NB4 (cell line): ENCODE measurements around the gene AMBRA1.

ENCODE experiments used
- DNase-seq: peaks from one replicate; pipeline ENCODE4 v3.0.0; 2010; ENCODE audit warnings: low read depth
- H3K4me3 ChIP-seq: one replicate; pipeline ENCODE4 v1.5.1; 2011; ENCODE audit warnings: mild to moderate bottlenecking, low read depth, low read length, moderate library complexity
- CTCF ChIP-seq: IDR thresholded peaks from one replicate; pipeline ENCODE4 v1.5.1; 2012; ENCODE audit warnings: low read depth, low read length
- MYC ChIP-seq: IDR thresholded peaks from 2 replicates; pipeline ENCODE4 v1.6.1; 2011; ENCODE audit warnings: low read depth, low read length
- POLR2A ChIP-seq: IDR thresholded peaks from 2 replicates; pipeline ENCODE4 v1.6.1; 2011; ENCODE audit warnings: mild to moderate bottlenecking; ENCODE audit not compliant: insufficient read length; ENCODE audit errors: extremely low read depth
- TF ChIP-seq, protein P1 (sequence below): IDR thresholded peaks from 2 replicates; pipeline ENCODE4 v1.6.1; 2011; ENCODE audit warnings: low read depth, low read length

Gene AMBRA1

DNA sequence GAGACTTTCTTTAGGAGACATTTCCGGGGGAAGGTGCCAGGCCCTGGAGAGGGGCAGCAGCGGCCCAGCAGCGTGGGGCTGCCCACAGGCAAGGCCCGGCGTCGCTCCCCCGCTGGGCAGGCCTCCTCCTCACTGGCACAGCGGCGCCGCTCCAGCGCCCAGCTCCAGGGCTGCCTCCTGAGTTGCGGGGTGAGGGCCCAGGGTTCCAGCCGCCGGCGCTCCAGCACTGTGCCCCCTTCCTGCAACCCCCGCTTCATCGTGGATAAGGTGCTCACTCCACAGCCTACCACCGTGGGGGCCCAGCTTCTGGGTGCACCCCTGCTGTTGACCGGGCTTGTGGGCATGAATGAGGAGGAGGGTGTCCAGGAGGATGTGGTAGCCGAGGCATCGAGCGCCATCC is 227.6 kb downstream of the AMBRA1 start:
- no peak for DNase-seq
- no peak overlapping the region for H3K4me3 ChIP-seq
- no peak for TF ChIP-seq POLR2A
- no peak for TF ChIP-seq MYC
- TF ChIP-seq, protein P1, sequence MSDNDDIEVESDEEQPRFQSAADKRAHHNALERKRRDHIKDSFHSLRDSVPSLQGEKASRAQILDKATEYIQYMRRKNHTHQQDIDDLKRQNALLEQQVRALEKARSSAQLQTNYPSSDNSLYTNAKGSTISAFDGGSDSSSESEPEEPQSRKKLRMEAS = no peak
- TF ChIP-seq CTCF = no peak

DNA sequence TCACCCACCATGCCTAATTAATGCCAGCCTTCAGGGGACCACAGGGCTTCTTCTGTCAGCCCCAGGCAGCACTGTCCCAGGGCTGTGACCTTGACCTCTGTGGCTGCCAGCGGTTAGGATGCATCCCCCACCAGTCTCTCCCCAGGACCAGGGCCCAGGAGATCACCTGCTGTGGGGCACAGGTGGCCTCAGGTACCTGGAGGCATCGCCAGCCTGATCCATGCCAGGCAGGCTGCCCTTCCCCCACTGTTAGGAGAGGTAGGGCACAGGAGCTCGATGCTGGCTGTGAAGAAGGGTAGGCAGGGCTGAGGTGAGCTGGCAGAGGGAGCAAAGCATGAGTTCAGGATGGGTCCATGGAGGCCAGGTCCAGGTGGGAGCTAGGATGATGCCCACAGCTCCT is 229.0 kb downstream of the AMBRA1 start:
- no peak overlapping the region for H3K4me3 ChIP-seq
- TF ChIP-seq POLR2A = no peak
- no peak for TF ChIP-seq MYC
- no peak for TF ChIP-seq CTCF
- TF ChIP-seq, protein P1 = no peak
- no peak for DNase-seq

GRCh38 chr11:46364056-46364455 is 229.8 kb downstream of the AMBRA1 start:
- DNase-seq = no peak
- TF ChIP-seq, protein P1 = no peak
- TF ChIP-seq CTCF (no peak), MYC (no peak), POLR2A (no peak)
- no peak overlapping the region for H3K4me3 ChIP-seq

GRCh38 chr11:46363455-46364005 is 230.3 kb downstream of the AMBRA1 start:
- peak; percentile 32 for DNase-seq
- no peak for TF ChIP-seq MYC
- TF ChIP-seq CTCF = no peak
- TF ChIP-seq, protein P1 = no peak
- no peak for TF ChIP-seq POLR2A
- H3K4me3 ChIP-seq = no peak overlapping the region

GRCh38 chr11:46363031-46363407 is 230.8 kb downstream of the AMBRA1 start:
- H3K4me3 ChIP-seq = peak overlapping the region; percentile 78
- peak; percentile 78 for DNase-seq
- no peak for TF ChIP-seq POLR2A
- TF ChIP-seq, protein P1 = peak; percentile 42; the same call in 1 of the 2 replicates

DNA sequence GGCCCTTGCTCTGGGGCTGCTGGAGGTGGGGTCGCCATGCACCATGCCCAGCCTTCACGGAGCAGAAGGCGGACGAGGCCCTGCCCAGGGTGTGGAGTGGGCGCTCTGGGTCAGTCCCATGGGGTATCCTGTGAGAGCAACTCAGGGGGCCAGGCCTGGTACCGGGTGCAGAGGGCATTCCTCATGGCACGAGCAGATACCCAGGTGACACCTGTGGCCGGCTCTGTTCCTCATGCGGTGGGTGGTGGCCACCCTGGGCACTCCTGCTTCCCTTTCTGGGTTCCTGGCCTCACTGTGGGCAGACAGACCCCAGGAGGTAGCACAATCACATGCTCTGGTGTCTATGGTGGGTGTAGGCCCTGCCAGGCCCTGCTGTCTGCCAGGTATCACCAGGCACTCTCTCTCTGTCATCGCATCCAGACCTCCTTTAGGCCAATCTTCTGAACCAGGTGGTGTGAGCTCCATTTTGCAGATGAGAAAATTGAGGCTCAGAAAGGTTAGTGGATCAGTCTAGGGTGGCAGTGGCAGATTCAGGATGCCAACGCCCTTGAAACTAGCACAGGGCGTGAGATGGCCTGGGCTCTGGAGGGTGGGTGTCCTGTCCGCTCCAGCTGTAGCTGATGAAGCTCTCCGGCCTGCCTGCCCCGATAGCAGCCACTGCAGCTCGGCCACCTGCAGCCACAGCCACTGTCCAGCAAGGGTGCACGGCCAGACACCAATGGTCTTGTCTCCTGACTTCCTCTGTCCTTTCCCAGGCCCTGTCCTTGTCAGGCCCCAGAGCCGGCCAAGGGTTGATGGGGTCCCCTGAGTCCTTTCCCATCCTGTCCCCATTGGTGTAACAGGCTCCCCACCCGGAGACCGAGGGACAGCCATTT is 231.4 kb downstream of the AMBRA1 start:
- DNase-seq = peak; percentile 23
- TF ChIP-seq POLR2A (no peak), MYC (no peak), CTCF (no peak)
- TF ChIP-seq, protein P1 = no peak
- H3K4me3 ChIP-seq = peak overlapping the region; percentile 78
